Skeletal muscle tissue (tissue), 4 donors: ENCODE results near the gene ZNF735. TPM values are rescaled to one million over a fixed set of nuclear protein-coding genes. Genes with fewer than 3 reads are reported as not detected.
"Not testable (repeated sequence)": the region's sequence is repeated elsewhere in the genome, so short reads cannot be mapped to it uniquely, and the experiment has no call there.

ENCODE experiments used
- H3K27ac ChIP-seq: one replicate; pipeline ENCODE4 v1.7.0; 2013; ENCODE audit warnings: mild to moderate bottlenecking, low read depth, low read length, inconsistent platforms
- H3K27me3 ChIP-seq, 3 donors: one replicate each; pipeline ENCODE4 v1.7.0; 2013; ENCODE audit warnings: low read length in 3 of 3; ENCODE audit not compliant: control insufficient read depth in 3 of 3, insufficient read depth in 3 of 3
- H3K36me3 ChIP-seq, 3 donors: one replicate each; pipeline ENCODE4 v1.7.0; 2013; ENCODE audit warnings: low read length in 3 of 3; ENCODE audit not compliant: control insufficient read depth in 3 of 3, insufficient read depth in 3 of 3
- H3K4me1 ChIP-seq, 3 donors: one replicate each; pipeline ENCODE4 v1.7.0; 2013; ENCODE audit warnings: low read length in 3 of 3, mild to moderate bottlenecking in 3 of 3; ENCODE audit not compliant: control insufficient read depth in 3 of 3, insufficient read depth in 3 of 3
- H3K4me3 ChIP-seq, 3 donors: one replicate each; pipeline ENCODE4 v1.7.0; 2013; ENCODE audit warnings: low read length in 3 of 3
- H3K9ac ChIP-seq, 3 donors: one replicate each; pipeline ENCODE4 v1.7.0; 2013; ENCODE audit warnings: low read length in 3 of 3, mild to moderate bottlenecking in 3 of 3, moderate library complexity in 2 of 3, low read depth in 1 of 3
- H3K9me3 ChIP-seq, 3 donors: one replicate each; pipeline ENCODE4 v1.7.0; 2013; ENCODE audit warnings: low read length in 3 of 3; ENCODE audit not compliant: control insufficient read depth in 3 of 3
- total RNA-seq: library from RNA; depleted of rRNA; stranded (reverse); fragments of >200 nt; gene quantifications from one replicate; pipeline ENCODE4 v1.2.3, GENCODE V29; 2014
- donor health status: Osteomylitis.

The ZNF735 gene
- total RNA-seq, 1 donor from 2014 or later, result not detected

GRCh38 chr7:64187408-64187807 is 19.6 kb upstream of the ZNF735 start:
- H3K27ac ChIP-seq, result no peak overlapping the region
- H3K4me1 ChIP-seq, result no peaks in the 10 kb centered on the region
- no peak overlapping the region for H3K4me3 ChIP-seq
- no peaks in the 10 kb centered on the region for H3K36me3 ChIP-seq
- peaks cover 3 to 6% (median 4%) of the 10 kb centered on the region in 3 donors for H3K9me3 ChIP-seq
- H3K27me3 ChIP-seq, result peaks cover 0 to 3% (median 3%) of the 10 kb centered on the region in 3 donors
- no peak overlapping the region for H3K9ac ChIP-seq

DNA sequence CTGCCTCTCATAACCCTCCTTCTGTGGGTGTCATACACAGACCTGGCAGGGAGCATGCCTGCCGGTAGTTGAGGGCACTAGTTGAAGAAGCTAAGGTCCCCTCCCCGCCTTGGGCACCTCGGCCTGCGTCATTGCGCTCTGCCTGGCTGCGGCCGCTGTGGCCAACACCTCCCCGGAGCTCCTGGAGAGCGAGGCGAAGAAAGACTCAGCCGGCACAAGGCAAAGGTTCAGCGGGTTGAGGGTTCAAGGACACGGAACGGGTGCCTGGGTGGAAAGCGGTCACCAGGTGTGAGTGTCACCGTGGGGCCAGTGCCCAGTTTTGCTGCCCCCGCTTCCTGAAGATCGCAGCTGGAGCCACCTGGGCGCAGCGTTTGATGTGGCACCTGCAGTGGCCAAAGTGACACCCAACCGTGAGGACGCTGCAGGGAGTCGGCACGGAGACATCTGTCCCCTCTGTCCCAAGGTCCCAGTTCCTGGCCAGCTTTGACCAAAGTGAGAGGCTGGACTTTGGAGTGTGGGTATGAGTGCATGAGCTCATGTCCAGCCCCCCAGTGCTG is 14.8 kb upstream of the ZNF735 start:
- Histone ChIP-seq H3K27me3 (no peaks in the 10 kb centered on the region), H3K9me3 (peaks cover 3 to 8% (median 4%) of the 10 kb centered on the region in 3 donors), H3K36me3 (no peaks in the 10 kb centered on the region), H3K4me1 (no peaks in the 10 kb centered on the region), H3K27ac (no peak overlapping the region), H3K4me3 (no peak overlapping the region), H3K9ac (no peak overlapping the region)

DNA sequence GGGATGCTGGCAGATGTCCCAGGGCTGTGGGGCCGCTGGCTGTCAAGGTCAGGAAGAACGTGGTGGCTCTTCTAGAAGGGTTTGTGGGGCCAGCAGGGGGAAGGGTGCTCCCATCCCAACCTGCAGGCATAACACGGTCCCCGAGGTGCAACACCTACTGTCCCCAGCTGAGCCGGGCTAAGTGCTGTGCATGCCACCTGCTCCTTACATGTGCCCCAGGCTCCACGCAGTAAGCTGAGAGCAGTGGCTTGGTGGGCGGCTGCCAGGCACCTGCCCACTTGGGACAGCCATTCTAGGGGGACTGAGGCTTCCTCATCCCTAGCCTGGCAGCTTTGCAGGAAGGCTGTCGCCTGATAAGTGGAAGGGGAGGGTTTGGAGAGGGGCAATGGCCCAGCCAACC is 14.2 kb upstream of the ZNF735 start:
- Histone ChIP-seq H3K4me3 (no peak overlapping the region), H3K9me3 (peaks cover 3 to 6% (median 3%) of the 10 kb centered on the region in 3 donors), H3K9ac (no peak overlapping the region), H3K27me3 (no peaks in the 10 kb centered on the region), H3K27ac (no peak overlapping the region), H3K36me3 (no peaks in the 10 kb centered on the region), H3K4me1 (no peaks in the 10 kb centered on the region)

DNA sequence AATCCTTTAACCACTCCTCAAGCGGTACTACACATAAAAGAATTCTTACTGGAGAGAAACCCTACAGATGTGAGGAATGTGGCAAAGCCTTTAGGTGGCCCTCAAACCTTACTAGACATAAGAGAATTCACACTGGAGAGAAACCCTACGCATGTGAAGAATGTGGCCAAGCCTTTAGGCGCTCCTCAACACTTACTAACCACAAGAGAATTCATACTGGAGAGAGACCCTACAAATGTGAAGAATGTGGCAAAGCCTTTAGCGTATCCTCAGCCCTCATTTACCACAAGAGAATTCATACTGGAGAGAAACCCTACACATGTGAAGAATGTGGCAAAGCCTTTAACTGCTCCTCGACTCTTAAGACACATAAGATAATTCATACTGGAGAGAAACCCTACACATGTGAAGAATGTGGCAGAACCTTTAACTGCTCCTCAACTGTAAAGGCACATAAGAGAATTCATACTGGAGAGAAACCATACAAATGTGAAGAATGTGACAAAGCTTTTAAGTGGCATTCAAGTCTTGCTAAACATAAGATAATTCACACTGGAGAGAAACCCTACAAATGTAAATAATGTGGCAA is 12.8 kb downstream of the ZNF735 start:
- not testable (repeated sequence) for H3K27me3 ChIP-seq, H3K4me3 ChIP-seq, H3K27ac ChIP-seq, H3K36me3 ChIP-seq, H3K4me1 ChIP-seq, H3K9ac ChIP-seq
- H3K9me3 ChIP-seq, result peaks cover 0 to 13% (median 4%) of the 10 kb centered on the region in 3 donors

- Histone ChIP-seq H3K27me3 (no peaks in the 10 kb centered on the region), H3K4me1 (no peaks in the 10 kb centered on the region), H3K4me3 (no peak overlapping the region), H3K9me3 (peaks cover 0 to 10% (median 7%) of the 10 kb centered on the region in 3 donors), H3K36me3 (no peaks in the 10 kb centered on the region), H3K27ac (no peak overlapping the region), H3K9ac (no peak overlapping the region)
These were observed 16.4 kb downstream of the ZNF735 start for GRCh38 chr7:64223366-64223765.

- not testable (repeated sequence) for H3K27ac ChIP-seq, H3K9ac ChIP-seq, H3K36me3 ChIP-seq, H3K4me3 ChIP-seq, H3K27me3 ChIP-seq, H3K4me1 ChIP-seq
- peaks cover 6 to 15% (median 6%) of the 10 kb centered on the region in 3 donors for H3K9me3 ChIP-seq
These were observed 21.2 kb downstream of the ZNF735 start, which contains the start of gene ZNF679 for GRCh38 chr7:64228174-64228573. Gene ZNF679 (plus strand): TSS chr7:64228474. CDS start chr7:64249118, 20,644 bp downstream.

DNA sequence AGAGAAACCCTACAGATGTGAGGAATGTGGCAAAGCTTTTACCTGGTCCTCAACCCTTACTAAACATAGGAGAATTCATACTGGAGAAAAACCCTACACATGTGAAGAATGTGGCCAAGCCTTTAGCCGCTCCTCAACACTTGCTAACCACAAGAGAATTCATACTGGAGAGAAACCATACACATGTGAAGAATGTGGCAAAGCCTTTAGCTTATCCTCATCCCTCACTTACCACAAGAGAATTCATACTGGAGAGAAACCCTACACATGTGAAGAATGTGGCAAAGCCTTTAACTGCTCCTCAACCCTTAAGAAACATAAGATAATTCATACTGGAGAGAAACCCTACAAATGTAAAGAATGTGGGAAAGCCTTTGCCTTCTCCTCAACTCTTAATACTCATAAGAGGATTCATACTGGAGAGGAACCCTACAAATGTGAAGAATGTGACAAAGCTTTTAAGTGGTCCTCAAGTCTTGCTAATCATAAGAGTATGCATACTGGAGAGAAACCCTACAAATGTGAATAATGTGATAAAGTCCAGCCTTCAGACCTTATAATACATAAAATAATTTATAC is 59.4 kb downstream of the ZNF735 start:
- Histone ChIP-seq H3K36me3 (no peaks in the 10 kb centered on the region), H3K27ac (no peak overlapping the region), H3K4me1 (no peaks in the 10 kb centered on the region), H3K9ac (no peak overlapping the region), H3K4me3 (no peak overlapping the region), H3K27me3 (no peaks in the 10 kb centered on the region), H3K9me3 (peaks cover 4 to 21% (median 7%) of the 10 kb centered on the region in 3 donors)

Other genes starting within 250 kb of the ZNF735 start
- not detected for gene ZNF722, start 208.4 kb upstream of the ZNF735 start, total RNA-seq
- under 0.01 TPM for gene ZNF727, start 161.8 kb upstream of the ZNF735 start, total RNA-seq
- gene ZNF679, start 21.3 kb downstream of the ZNF735 start, total RNA-seq, result not detected
- 20.4 TPM for gene ZNF736, start 106.8 kb downstream of the ZNF735 start, total RNA-seq